ENCODE results near the gene GOSR2. TPM values are rescaled to one million over a fixed set of nuclear protein-coding genes. Genes with fewer than 3 reads are reported as not detected.

The GOSR2 gene
- total RNA-seq, 1 experiment from 2014 or later, result 52.9 TPM

GRCh38 chr17:46890638-46891037 is 32.3 kb upstream of the GOSR2 start:
- DNase-seq (ENCODE audit: low read depth, low spot score) (no peak), ATAC-seq (no peak)
- no peaks in the 10 kb centered on the region for H3K4me1 ChIP-seq (ENCODE audit: control insufficient read depth in 1 of 2, insufficient read depth in 2 of 2, low read length in 2 of 2)
- H3K4me3 ChIP-seq (replicated peaks in 1 of 2; ENCODE audit: low read depth in 1 of 2, low read length in 2 of 2), result no peak overlapping the region
- no peaks in the 10 kb centered on the region for H3K36me3 ChIP-seq (ENCODE audit: control insufficient read depth in 1 of 2, insufficient read depth in 2 of 2, low read length in 2 of 2)
- RAD21 ChIA-PET (ENCODE audit: low non-redundant PET in 1 of 2, low total read pairs in 2 of 2, uncharacterized antibody in 2 of 2, unreplicated experiment in 2 of 2), result no interaction called here
- no peak for TF ChIP-seq SP1 (IDR thresholded peaks at IDR 0.05; ENCODE audit: low read depth)
- no peak for TF ChIP-seq JUND (IDR thresholded peaks at IDR 0.05)
- TF ChIP-seq ELF1 (IDR thresholded peaks at IDR 0.05; ENCODE audit: borderline replicate concordance, low read depth), result no peak
- no peak for TF ChIP-seq EZH2phosphoT487 (IDR thresholded peaks at IDR 0.05; ENCODE audit: borderline replicate concordance)
- intact Hi-C loops (cut with micrococcal nuclease), result no loop called here
- no peak overlapping the region for H3K9ac ChIP-seq (ENCODE audit: low read length)
- no peaks in the 10 kb centered on the region for H4K20me1 ChIP-seq (ENCODE audit: insufficient read depth)
- no peak overlapping the region for H2AFZ ChIP-seq (ENCODE audit: low read depth, low read length, poor library complexity, severe bottlenecking)
- no peaks in the 10 kb centered on the region for H3K9me3 ChIP-seq (ENCODE audit: control insufficient read depth in 1 of 2, insufficient read depth in 1 of 2, low read depth in 1 of 2, low read length in 2 of 2)
- CTCF ChIA-PET, result no interaction called here
- peaks cover 14% of the 10 kb centered on the region; the same call in 1 of the 2 replicates for H3K27me3 ChIP-seq (ENCODE audit: insufficient read depth, low read length)
- POLR2A ChIA-PET, result no interaction called here
- no peaks in the 10 kb centered on the region for H3K79me2 ChIP-seq (ENCODE audit: insufficient read depth, low read length)
- BruUV-seq (replicated peaks), result no TSS peak
- no peaks in the 10 kb centered on the region for H3K9me2 ChIP-seq (ENCODE audit: insufficient read depth)
- H3K4me2 ChIP-seq (ENCODE audit: low read length), result no peak overlapping the region
- H3K27ac ChIP-seq (ENCODE audit: low read depth, low read length), result no peak overlapping the region

- Histone ChIP-seq H3K36me3 (ENCODE audit: control insufficient read depth in 1 of 2, insufficient read depth in 2 of 2, low read length in 2 of 2) (no peaks in the 10 kb centered on the region), H3K9me3 (ENCODE audit: control insufficient read depth in 1 of 2, insufficient read depth in 1 of 2, low read depth in 1 of 2, low read length in 2 of 2) (no peaks in the 10 kb centered on the region), H2AFZ (ENCODE audit: low read depth, low read length, poor library complexity, severe bottlenecking) (no peak overlapping the region), H3K4me2 (ENCODE audit: low read length) (no peak overlapping the region), H3K27me3 (ENCODE audit: insufficient read depth, low read length) (peaks cover 9% of the 10 kb centered on the region; the same call in 1 of the 2 replicates), H3K9me2 (ENCODE audit: insufficient read depth) (no peaks in the 10 kb centered on the region), H3K27ac (ENCODE audit: low read depth, low read length) (no peak overlapping the region), H4K20me1 (ENCODE audit: insufficient read depth) (no peaks in the 10 kb centered on the region), H3K4me1 (ENCODE audit: control insufficient read depth in 1 of 2, insufficient read depth in 2 of 2, low read length in 2 of 2) (no peaks in the 10 kb centered on the region), H3K9ac (ENCODE audit: low read length) (no peak overlapping the region), H3K4me3 (replicated peaks in 1 of 2; ENCODE audit: low read depth in 1 of 2, low read length in 2 of 2) (no peak overlapping the region), H3K79me2 (ENCODE audit: insufficient read depth, low read length) (no peaks in the 10 kb centered on the region)
- ChIA-PET RAD21 (ENCODE audit: low non-redundant PET in 1 of 2, low total read pairs in 2 of 2, uncharacterized antibody in 2 of 2, unreplicated experiment in 2 of 2) (no interaction called here), CTCF (interaction anchor here (0.6 to 1.2 kb wide), 2 partner anchors 16 to 18 kb away, joined by 3 to 4 read pairs; no protein-coding TSS in a partner anchor), POLR2A (interaction anchor here (0.6 kb wide), 1 partner anchor 717 kb away, joined by 3 read pairs; no protein-coding TSS in a partner anchor)
- ATAC-seq, result no peak
- DNase-seq (ENCODE audit: low read depth, low spot score), result no peak
- BruUV-seq (replicated peaks), result no TSS peak
- no peak for TF ChIP-seq CBX3 (IDR thresholded peaks at IDR 0.05; ENCODE audit: low read depth)
- TF ChIP-seq RAD21 (IDR thresholded peaks at IDR 0.05; ENCODE audit: low read depth), result no peak
- no peak for TF ChIP-seq CTCF (IDR thresholded peaks at IDR 0.05 in 2 of 3, conservative IDR thresholded peaks at IDR 0.05 in 1 of 3; ENCODE audit: borderline replicate concordance in 1 of 3, insufficient read depth in 1 of 3, low read depth in 2 of 3, low read length in 2 of 3)
- no peak for TF ChIP-seq YY1 (IDR thresholded peaks at IDR 0.05; ENCODE audit: extremely low read depth, insufficient replicate concordance, low read depth, low read length)
- TF ChIP-seq CEBPB (IDR thresholded peaks at IDR 0.05; ENCODE audit: low read depth), result no peak
- intact Hi-C loops (cut with micrococcal nuclease), result no loop called here
These were observed 30.7 kb upstream of the GOSR2 start for GRCh38 chr17:46892192-46892703.

Data from HCT116 (cell line).